ENCODE data around the gene CCR3.

DNA sequence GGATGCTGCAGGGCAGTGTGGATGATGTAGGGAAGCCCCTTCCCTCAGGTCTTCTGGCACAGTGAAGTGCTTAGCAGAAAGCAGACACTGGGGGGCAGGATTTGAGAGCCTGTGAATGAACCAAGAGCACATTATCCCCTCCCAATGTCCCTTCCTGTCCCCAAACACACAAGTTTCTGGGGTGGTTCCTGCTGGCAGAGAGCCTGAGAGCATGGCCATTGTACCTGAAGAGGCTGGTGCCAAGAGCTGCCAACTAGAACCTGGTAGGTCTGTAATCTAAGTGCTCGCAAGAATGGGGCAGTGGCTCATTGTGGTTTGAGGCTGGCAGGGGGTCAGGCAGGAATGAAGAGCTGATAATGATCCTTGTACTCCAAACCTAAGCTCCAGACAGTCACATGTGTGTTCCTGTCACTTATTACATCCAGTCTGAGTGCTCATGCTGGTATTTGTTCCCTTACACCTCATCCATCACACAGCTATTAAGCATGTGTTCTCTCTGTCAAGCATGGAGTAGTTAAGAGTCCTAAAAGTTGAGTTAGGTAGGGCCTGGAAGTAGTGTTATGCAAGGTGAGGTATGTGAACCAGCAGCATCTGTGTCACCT, 27.4 kb upstream of the CCR3 start:
- TF ChIP-seq EZH2 (IDR thresholded peaks at IDR 0.05; ENCODE audit: low read depth, unreplicated experiment) (no peak), CREB1 (CRISPR knock-in tag; IDR thresholded peaks at IDR 0.05; ENCODE audit: low read depth) (no peak), JUNB (IDR thresholded peaks at IDR 0.05; ENCODE audit: unreplicated experiment) (no peak), STAT1 (IDR thresholded peaks at IDR 0.05; ENCODE audit: unreplicated experiment) (no peak), EZH2phosphoT487 (IDR thresholded peaks at IDR 0.05; ENCODE audit: unreplicated experiment) (no peak), POLR2AphosphoS5 (IDR thresholded peaks at IDR 0.05; ENCODE audit: low read depth) (no peak)
- TF ChIP-seq, protein P1, sequence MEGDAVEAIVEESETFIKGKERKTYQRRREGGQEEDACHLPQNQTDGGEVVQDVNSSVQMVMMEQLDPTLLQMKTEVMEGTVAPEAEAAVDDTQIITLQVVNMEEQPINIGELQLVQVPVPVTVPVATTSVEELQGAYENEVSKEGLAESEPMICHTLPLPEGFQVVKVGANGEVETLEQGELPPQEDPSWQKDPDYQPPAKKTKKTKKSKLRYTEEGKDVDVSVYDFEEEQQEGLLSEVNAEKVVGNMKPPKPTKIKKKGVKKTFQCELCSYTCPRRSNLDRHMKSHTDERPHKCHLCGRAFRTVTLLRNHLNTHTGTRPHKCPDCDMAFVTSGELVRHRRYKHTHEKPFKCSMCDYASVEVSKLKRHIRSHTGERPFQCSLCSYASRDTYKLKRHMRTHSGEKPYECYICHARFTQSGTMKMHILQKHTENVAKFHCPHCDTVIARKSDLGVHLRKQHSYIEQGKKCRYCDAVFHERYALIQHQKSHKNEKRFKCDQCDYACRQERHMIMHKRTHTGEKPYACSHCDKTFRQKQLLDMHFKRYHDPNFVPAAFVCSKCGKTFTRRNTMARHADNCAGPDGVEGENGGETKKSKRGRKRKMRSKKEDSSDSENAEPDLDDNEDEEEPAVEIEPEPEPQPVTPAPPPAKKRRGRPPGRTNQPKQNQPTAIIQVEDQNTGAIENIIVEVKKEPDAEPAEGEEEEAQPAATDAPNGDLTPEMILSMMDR (conservative IDR thresholded peaks at IDR 0.05; ENCODE audit: low read depth in 2 of 2): peak; percentile 59 to 86
- TF ChIP-seq, protein P2, sequence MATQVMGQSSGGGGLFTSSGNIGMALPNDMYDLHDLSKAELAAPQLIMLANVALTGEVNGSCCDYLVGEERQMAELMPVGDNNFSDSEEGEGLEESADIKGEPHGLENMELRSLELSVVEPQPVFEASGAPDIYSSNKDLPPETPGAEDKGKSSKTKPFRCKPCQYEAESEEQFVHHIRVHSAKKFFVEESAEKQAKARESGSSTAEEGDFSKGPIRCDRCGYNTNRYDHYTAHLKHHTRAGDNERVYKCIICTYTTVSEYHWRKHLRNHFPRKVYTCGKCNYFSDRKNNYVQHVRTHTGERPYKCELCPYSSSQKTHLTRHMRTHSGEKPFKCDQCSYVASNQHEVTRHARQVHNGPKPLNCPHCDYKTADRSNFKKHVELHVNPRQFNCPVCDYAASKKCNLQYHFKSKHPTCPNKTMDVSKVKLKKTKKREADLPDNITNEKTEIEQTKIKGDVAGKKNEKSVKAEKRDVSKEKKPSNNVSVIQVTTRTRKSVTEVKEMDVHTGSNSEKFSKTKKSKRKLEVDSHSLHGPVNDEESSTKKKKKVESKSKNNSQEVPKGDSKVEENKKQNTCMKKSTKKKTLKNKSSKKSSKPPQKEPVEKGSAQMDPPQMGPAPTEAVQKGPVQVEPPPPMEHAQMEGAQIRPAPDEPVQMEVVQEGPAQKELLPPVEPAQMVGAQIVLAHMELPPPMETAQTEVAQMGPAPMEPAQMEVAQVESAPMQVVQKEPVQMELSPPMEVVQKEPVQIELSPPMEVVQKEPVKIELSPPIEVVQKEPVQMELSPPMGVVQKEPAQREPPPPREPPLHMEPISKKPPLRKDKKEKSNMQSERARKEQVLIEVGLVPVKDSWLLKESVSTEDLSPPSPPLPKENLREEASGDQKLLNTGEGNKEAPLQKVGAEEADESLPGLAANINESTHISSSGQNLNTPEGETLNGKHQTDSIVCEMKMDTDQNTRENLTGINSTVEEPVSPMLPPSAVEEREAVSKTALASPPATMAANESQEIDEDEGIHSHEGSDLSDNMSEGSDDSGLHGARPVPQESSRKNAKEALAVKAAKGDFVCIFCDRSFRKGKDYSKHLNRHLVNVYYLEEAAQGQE (IDR thresholded peaks at IDR 0.05; ENCODE audit: unreplicated experiment): no peak
- TF ChIP-seq, protein P3, sequence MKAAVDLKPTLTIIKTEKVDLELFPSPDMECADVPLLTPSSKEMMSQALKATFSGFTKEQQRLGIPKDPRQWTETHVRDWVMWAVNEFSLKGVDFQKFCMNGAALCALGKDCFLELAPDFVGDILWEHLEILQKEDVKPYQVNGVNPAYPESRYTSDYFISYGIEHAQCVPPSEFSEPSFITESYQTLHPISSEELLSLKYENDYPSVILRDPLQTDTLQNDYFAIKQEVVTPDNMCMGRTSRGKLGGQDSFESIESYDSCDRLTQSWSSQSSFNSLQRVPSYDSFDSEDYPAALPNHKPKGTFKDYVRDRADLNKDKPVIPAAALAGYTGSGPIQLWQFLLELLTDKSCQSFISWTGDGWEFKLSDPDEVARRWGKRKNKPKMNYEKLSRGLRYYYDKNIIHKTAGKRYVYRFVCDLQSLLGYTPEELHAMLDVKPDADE (IDR thresholded peaks at IDR 0.05): no peak
